ENCODE data around the gene UGT1A6.
A peak's percentile ranks its signal among the peaks of the same experiment; 100 is the strongest.

UGT1A6 gene

GRCh38 chr2:233801357-233802131 lies 108.9 kb downstream of the UGT1A6 start:
- DNase-seq (ENCODE audit: low read depth in 2 of 2) = peak in 1 of 2 donors; percentile 15

GRCh38 chr2:233802132-233802815 lies 109.6 kb downstream of the UGT1A6 start:
- no peak for DNase-seq (ENCODE audit: low read depth in 2 of 2)

- DNase-seq (ENCODE audit: low read depth in 2 of 2) = no peak
Observed at GRCh38 chr2:233803292-233803911, 110.7 kb downstream of the UGT1A6 start.

GRCh38 chr2:233803994-233804393 lies 111.3 kb downstream of the UGT1A6 start:
- no peak for DNase-seq (ENCODE audit: low read depth in 2 of 2)

- DNase-seq (ENCODE audit: low read depth in 2 of 2) = no peak
Observed at GRCh38 chr2:233807215-233807865, 114.7 kb downstream of the UGT1A6 start.

- no peak for DNase-seq (ENCODE audit: low read depth in 2 of 2)
Observed at GRCh38 chr2:233807966-233808935, 115.6 kb downstream of the UGT1A6 start.

- no peak for DNase-seq (ENCODE audit: low read depth in 2 of 2)
Observed at GRCh38 chr2:233810385-233810784, 117.7 kb downstream of the UGT1A6 start.

GRCh38 chr2:233811087-233811486 lies 118.4 kb downstream of the UGT1A6 start:
- no peak for DNase-seq (ENCODE audit: low read depth in 2 of 2)

GRCh38 chr2:233811732-233812131 lies 119.0 kb downstream of the UGT1A6 start:
- DNase-seq (ENCODE audit: low read depth in 2 of 2) = no peak

- no peak for DNase-seq (ENCODE audit: low read depth in 2 of 2)
Observed at GRCh38 chr2:233813236-233814055, 120.8 kb downstream of the UGT1A6 start.

GRCh38 chr2:233814056-233814835 lies 121.6 kb downstream of the UGT1A6 start:
- no peak for DNase-seq (ENCODE audit: low read depth in 2 of 2)

- no peak for DNase-seq (ENCODE audit: low read depth in 2 of 2)
Observed at GRCh38 chr2:233815861-233816260, 123.2 kb downstream of the UGT1A6 start.

- DNase-seq (ENCODE audit: low read depth in 2 of 2) = no peak
Observed at GRCh38 chr2:233816334-233816733, 123.6 kb downstream of the UGT1A6 start.

GRCh38 chr2:233816771-233817170 lies 124.1 kb downstream of the UGT1A6 start:
- DNase-seq (ENCODE audit: low read depth in 2 of 2) = no peak

- no peak for DNase-seq (ENCODE audit: low read depth in 2 of 2)
Observed at GRCh38 chr2:233817361-233817911, 124.7 kb downstream of the UGT1A6 start.

- DNase-seq (ENCODE audit: low read depth in 2 of 2) = no peak
Observed at GRCh38 chr2:233817995-233818638, 125.4 kb downstream of the UGT1A6 start.

GRCh38 chr2:233818639-233819621 lies 126.2 kb downstream of the UGT1A6 start:
- no peak for DNase-seq (ENCODE audit: low read depth in 2 of 2)
